Activated CD4-positive, alpha-beta T cell treated with anti-CD3 and anti-CD28 coated beads, Interleukin-2, amount 50 U/mL, for 16 hours (primary cell): ENCODE measurements around the gene CRIM1.

Source experiments
- DNase-seq: peaks from one replicate; pipeline ENCODE4 v3.0.0-alpha.2; 2020

Gene CRIM1, protein sequence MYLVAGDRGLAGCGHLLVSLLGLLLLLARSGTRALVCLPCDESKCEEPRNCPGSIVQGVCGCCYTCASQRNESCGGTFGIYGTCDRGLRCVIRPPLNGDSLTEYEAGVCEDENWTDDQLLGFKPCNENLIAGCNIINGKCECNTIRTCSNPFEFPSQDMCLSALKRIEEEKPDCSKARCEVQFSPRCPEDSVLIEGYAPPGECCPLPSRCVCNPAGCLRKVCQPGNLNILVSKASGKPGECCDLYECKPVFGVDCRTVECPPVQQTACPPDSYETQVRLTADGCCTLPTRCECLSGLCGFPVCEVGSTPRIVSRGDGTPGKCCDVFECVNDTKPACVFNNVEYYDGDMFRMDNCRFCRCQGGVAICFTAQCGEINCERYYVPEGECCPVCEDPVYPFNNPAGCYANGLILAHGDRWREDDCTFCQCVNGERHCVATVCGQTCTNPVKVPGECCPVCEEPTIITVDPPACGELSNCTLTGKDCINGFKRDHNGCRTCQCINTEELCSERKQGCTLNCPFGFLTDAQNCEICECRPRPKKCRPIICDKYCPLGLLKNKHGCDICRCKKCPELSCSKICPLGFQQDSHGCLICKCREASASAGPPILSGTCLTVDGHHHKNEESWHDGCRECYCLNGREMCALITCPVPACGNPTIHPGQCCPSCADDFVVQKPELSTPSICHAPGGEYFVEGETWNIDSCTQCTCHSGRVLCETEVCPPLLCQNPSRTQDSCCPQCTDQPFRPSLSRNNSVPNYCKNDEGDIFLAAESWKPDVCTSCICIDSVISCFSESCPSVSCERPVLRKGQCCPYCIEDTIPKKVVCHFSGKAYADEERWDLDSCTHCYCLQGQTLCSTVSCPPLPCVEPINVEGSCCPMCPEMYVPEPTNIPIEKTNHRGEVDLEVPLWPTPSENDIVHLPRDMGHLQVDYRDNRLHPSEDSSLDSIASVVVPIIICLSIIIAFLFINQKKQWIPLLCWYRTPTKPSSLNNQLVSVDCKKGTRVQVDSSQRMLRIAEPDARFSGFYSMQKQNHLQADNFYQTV

GRCh38 chr2:36355151-36355889 lies at the start of gene CRIM1:
Gene CRIM1, plus strand, starts transcription at chr2:36355778. Its CDS starts 515 bp downstream, at chr2:36356293.
- peak; percentile 47 for DNase-seq

DNA sequence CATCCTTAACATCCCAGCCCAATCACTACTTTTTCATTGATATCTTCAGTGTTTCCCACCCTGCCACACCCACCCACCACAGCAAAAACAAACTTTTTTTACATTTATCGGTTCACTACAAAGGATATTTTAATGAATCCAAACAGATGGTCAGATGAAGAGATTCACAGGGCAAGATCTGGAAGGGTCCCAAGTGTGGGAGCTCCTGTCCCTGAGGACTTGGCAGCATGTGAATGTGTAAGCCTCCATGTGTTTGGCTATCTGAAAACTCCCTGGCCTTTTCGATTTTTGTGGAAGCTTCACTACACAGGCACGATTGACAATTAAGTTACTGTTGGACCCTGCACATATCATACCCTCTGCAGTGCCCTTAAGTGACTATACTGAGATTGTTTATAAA lies 48.1 kb upstream of the CRIM1 start:
- no peak for DNase-seq

DNA sequence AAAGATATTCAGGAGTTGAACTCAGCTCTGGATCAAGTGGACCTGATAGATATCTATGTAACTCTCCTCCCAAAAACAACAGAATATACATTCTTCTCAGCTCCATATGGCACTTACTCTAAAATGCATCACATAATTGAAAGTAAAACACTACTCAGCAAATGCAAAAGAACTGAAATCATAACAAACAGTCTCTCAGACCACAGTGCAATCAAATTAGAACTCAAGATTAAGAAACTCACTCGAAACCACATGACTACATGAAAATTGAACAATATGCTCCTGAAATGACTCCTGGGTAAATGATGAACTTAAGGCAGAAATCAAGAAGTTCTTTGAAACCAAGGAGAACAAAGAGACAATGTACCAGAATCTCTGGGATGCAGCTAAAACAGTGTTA lies 45.1 kb upstream of the CRIM1 start:
- peak; percentile 37 for DNase-seq

DNA sequence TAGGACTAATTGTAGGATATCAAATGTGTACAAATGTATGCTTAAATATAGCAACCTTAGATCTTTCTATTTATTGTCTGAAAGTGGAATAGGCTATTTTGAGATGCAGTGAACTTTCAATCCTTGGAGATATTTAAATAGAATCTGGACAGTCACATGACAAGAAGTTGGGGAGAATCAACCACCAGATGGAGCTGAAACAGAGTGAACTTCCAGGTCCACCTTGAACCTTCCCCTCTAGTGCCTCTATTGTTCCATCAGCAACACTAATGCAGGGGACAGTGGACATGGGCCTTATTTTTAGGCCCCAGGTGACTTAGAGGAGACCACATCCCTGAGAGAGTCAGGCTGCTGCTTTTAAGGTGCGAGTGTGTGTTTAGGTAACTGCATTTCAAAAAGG lies 37.0 kb upstream of the CRIM1 start:
- DNase-seq = no peak

DNA sequence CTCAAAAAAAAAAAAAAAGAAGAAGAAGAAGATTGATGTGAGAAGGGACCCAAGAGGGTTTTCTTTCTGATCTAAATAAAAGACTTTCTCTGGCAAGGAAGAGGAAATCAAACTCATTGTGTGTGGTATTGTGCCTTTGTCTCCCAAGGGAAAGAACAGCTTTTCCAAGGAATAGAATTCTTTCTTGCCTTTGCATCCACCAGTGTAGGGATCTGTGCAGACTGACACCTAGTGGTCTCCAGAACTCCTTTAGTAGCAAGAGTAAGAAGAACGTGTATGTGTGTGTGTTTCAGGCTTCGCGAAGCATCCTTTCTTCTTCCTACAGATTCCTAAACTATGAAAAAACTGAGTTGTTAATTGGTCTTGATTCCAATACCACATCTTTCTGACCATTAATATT lies 33.5 kb upstream of the CRIM1 start:
- DNase-seq = no peak

DNA sequence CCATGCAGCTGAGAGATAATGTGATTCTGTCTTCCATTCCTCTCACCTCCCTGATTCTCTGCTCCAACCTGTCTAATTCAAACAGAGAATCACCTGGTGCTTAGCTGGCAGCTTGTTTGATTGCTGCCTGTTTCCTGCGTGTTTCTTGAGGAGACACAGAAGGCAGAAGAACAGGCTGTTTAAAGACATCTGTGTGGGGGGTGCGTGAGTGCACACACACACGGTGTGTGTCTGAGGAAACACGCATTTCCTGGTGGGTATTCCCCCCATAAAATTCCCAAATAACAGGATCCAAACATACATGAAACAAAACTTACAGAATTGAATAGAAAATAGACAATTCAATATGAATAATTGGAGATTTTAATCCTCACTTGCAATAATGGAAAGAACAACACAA lies 29.3 kb upstream of the CRIM1 start:
- DNase-seq = no peak

DNA sequence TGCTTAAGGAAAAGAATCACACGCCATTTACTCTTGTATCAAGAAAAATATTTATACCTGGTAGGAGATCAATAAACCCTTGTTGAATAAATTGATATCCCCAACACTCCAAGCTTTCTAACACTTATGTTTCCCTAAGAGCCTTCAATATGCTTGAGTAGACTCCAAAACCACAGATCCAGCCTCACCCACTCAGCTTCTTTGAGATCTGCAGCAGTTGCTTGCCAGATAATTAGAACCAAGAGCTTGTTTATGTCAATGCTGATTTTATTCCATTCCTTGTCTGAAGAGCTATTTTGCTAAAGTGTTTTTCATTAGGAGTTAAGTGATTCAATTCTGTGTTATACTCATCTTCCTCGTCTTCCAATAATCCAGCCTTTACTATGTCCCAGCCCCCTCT lies 26.3 kb upstream of the CRIM1 start:
- no peak for DNase-seq

DNA sequence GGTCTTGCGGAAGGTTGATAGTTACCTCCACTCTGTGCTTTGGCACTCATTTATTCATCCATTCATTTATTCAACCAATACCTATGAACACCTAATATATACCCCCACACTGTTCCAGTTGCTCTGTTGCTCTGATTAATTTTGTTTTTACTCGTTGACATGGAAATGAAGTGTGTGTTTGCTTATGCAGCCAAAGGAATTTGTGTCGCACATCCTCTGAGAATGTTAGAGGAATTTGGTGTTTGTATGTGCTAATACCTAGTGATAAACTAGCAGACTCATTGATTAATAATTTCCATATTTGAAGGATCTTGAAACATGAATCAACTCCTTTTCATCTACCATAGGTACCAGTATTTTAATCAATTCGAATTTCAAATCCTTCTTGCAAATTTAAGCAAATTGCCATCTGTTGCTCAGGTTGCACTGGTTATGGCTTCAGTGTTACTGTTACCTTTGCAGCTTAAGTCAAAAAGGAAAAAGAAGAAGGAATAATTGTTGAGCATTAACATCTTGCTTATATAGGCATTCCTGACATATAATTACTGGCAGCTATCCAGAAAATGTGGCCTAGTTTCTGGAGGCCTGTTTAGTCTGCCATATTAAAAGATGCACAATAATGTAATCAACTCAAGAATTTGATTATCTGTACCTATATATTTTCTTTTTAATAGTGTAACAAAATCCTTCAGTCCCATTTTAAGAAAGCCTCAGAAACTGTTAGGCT lies 25.7 kb upstream of the CRIM1 start:
- no peak for DNase-seq

DNA sequence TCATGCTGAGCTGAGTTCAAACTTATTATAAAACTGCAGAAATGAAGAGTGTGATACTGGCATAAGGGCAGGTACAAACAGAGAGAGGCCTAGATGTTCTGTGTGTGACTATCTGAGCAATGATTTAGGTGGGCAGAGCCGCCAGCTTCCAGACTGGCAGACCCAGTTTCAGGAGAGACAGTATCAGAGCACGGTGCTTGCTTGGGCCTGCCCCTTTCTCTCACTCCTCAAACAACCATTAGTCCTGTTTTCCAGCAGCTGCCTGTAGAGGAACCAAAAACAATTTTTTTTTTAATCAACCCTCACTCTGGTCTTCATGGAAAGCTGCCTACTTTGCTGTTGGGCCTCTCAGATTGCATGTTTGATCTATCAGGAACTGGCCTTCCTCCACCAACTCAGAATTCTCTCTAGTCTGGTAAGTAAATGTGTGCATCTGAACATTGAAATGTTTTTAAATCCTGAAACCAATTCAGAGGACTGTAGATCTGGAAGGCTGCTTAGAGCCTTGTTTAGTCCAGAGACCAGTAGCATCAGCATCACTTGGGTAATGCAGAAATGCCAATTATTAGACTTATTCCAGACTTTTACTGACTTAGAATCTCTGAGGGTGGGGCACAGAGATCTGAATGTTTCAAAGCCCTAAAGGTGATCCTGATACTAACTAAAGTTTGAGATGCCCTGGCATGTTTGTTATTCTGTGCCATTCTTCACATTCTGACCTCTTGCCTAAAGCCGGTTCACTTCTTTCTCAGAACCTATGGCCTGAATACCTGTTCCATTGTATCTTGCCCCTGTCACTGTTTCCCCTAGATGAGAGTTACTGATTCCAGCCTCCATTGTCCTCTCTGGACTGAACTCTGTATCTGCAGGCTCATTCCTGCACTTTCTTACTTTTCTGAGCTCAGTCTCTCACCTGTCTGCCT lies 24.8 kb upstream of the CRIM1 start:
- DNase-seq = no peak

GRCh38 chr2:36333350-36334012 lies 22.1 kb upstream of the CRIM1 start:
- peak; percentile 23 for DNase-seq

GRCh38 chr2:36335597-36335996 lies 20.0 kb upstream of the CRIM1 start:
- no peak for DNase-seq

GRCh38 chr2:36336321-36336720 lies 19.3 kb upstream of the CRIM1 start:
- no peak for DNase-seq

GRCh38 chr2:36337354-36337753 lies 18.2 kb upstream of the CRIM1 start:
- DNase-seq = peak; percentile 70

DNA sequence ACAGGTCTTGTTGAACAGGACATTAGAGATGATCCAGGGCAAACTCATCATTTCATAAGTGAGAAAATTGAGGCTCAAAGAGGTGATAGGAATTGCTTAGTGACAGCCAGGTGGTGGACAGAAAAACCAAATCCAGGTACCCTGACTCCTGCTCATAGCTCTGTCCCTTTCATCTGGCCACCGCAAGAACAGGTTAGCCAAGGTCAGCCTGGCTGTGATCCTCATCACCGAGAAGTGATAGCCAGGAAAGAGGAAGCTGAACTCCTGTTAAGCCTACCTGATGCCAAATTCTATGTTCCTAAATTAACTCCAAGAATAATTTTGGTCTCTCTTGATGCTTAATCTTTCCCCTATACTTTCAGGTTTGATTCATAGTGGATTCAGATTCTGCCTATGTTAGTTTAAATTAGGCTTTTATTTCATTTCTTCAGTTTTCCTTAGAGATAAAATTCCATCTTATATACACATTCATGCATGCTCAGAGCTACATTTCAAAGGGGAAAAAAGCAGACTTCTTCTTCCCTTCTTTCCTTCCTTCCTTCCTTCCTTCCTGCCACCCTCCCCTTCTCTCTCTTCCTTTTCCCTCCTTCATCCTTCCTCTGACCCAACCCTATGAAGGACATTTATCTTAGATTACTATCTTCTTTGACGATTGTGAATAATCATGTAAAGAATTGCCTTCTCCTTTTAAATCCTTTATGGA lies 17.3 kb upstream of the CRIM1 start:
- no peak for DNase-seq

GRCh38 chr2:36338827-36339145 lies 16.8 kb upstream of the CRIM1 start:
- DNase-seq = no peak

DNA sequence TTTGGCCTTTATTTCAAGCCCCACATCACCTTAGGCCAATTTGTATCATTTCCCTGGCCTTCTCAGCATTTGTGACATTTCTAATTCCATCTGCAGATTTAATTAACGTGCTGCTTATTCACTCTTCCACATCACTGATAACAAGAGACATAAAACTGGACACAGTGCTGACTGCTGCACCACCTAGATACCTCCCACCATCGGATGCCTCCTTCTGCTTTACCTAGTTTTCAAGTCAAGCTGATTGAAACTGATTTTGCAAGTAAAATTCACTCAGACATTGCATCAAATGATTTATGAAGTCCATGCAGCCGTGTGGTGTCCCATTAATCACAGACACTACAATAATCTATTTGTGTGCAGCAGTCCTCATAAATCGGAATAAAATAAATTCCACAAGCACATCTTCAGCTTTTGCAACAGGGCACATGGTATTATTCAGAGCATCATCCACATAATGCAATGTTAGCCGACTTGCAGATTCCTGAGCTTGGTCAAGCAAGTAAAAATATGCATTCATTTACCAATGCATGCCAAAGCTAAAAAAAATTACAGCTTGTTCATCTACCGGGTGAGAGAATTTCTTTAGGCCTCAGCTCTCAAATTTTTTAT lies 15.9 kb upstream of the CRIM1 start:
- DNase-seq = no peak

DNA sequence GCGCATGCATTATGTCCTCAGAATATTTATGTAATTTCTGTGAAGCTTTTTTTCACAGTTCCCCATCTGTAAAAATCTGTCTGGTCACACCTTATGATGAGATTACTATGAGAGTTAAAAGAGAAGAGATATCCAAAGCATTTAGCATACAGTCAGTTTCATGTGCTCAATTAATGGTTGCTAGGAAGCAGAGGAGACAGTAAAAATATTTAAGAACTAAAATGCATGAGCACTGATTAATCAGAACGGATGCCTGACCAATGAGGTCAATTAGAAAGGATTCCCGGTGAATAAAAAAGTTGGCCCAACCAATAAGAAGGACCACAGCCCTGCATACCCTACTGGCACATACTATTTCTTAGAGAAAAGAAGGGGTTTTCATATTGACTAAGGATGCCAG lies 12.0 kb upstream of the CRIM1 start:
- no peak for DNase-seq

DNA sequence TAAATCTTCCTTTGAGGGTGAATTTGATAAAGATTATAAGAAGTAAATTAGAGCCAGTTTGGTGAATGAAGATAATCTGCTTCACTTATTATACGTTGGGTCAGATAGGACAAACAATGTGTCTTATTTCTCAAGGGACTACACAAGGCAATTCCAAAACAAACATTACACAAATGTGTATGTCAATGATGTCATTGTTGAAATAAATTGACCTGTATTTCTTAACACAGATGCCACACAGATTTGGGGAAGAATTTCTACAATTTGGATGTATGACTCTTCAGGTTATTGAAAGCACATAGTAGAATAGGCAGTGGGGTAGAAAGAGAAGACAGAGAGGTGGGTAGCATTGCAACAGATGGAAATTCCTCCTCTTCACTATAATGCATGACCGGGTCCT lies 6.9 kb upstream of the CRIM1 start:
- DNase-seq = no peak

DNA sequence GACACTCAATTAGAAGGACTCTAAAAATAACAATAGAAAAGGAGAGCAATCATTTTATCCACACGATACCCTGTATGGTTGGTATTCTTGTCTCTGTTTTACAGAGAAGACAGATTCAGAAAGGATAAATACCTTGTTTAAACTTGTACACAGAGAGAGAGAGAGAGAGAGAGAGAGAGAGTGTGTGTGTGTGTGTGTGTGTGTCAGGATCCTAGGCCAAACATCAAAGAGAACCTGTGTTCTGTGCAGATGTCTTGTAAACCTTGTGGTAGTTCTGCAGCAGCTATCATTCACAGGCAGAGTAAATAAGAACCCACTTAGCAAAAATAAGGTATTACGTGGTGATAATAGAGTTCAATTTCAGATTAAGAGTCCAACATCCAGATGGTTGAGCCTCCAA lies 4.3 kb upstream of the CRIM1 start:
- DNase-seq = no peak
